Dedifferentiated amniotic fluid mesenchymal stem cell (primary cell): ENCODE data around the gene CLDN1.

Source experiments
- DNase-seq: peaks from one replicate; pipeline ENCODE4 v3.0.0-alpha.2; 2016; ENCODE audit errors: extremely low spot score

CLDN1 gene, protein sequence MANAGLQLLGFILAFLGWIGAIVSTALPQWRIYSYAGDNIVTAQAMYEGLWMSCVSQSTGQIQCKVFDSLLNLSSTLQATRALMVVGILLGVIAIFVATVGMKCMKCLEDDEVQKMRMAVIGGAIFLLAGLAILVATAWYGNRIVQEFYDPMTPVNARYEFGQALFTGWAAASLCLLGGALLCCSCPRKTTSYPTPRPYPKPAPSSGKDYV

DNA sequence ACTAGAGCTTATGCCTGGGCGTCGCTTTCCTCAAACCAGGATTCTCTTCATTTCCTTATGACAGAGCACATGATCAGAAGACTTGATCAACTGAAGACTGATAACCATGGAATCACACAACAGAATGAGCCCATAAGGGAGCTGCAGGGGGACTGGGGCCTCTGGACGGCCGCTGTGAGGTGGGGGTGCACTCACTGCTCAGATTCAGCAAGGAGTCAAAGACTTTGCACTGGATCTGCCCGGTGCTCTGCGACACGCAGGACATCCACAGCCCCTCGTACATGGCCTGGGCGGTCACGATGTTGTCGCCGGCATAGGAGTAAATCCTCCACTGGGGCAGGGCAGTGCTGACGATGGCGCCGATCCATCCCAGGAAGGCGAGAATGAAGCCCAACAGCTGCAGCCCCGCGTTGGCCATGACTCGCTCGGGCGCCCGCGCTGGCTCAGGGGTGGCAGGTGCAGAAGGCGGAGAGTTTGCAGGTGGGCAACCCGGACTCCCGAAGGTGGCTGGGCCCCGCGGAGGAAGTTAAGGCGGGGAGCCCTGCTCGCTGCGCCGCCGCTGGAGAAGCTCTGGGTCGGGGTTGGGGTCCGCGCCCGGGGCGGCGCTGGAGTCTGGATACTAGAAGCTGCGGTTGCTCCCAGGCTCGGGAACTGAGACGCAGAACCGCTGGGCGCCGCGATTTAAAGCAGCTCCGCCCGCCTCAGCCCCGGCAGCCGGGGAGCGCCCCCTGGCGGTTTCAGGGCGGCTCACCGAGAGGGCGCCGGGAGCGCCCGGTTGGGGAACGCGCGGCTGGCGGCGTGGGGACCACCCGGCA, at the start of gene CLDN1:
CLDN1 (minus strand) TSS at position 658 of the 815 bp plus-strand sequence; CDS start at position 418, 240 bp downstream.
- DNase-seq: peak; percentile 75

DNA sequence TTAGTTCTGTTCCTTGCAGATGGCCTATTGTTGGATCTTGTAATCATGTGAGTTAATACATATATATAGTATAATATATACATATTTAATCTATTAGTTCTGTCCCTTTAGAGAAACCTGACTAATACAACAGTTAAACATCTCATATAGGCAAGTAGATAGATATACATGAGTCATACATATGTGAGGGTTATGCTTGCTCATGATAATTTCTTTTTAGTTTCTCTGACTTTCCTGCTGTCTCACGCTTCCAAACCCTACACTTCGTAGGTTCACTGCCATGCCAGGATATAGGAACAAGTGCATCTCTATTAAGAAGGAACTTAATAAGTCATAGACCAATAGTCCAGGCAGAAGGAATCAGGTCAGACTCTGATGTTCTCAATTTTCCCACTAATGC, 48.9 kb upstream of the CLDN1 start:
- DNase-seq: no peak

DNA sequence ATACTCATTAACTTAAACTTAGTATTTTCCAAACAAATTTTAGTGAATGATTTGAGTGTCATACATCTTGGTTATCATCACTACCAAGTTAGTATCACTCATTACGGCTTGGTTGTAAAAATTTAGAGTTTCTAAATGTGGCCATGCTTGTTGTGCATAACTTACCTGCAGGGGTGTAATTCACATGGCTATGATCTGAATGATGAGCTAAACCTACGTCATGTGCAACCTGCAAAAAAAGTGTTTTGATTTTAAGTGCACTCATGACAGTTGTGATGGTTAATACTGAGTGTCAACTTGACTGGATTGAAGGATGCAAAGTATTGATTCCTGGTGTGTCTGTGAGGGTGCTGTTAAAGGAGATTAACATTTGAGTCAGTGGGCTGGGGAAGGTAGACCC, 48.1 kb upstream of the CLDN1 start:
- no peak for DNase-seq

DNA sequence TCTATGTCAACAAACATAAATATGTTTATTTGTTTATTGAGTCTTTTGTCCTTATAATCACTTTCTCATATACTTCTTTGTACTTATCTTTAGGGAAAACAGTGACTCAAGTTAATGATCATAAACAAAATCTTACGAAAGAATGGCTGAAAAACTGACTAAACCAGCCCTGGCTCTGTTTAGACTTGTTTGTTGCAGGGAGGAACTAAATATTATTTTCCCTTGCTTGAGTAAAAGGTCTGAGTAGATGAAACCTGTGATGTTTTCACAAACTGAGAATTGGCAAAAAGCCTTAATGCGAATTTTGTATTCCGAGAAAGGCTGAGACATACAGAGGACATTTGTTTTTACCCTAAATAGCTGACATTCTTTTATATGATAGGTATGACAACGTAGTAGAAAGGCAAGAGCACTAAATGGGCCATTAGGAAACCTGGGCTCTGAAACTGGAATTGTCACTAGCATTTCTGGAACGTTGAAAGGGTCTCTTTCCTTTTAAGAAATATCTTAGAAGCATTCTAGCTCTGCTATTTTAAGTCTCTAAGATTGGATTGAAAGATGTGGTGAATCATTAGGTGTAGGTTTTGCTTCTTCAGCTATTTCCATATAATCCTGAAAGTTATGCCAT, 47.5 kb upstream of the CLDN1 start:
- DNase-seq: no peak

DNA sequence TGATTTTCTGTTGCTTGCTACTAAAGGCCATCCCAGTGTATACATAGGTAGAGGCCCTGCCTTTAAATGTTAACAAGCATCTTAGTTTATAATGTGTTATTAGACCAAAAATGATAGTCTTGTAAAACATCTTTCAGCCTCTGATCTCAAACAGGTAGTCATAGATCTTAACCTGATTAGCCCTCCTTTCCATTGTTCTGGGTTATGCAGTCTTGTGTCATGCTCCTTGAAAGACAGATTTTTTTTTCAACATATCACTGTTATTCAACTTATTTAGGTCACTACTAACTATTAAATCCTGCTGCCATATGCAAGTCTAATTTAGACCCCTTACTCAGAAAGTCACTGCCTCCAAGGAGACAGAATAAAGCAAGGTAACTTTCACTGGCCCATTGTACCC, 46.6 kb upstream of the CLDN1 start:
- DNase-seq: no peak

DNA sequence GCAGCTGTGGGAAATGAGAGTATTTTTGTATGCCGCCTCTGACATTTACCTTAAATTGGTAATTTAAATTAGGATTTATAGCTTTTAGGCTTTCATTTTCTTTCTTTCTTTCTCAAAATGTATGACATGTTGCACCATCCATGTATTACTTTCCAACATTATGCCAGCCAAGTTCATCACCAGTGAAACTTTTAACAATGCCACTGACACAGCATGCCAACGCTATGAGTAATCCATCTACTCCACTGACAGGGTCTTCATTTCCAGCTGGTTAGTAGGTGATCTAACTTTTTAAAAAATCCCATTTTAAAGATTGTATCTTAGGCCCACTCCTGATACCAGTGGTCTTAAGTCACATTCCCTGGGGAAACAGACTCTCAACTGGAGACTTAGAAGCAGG, 43.9 kb upstream of the CLDN1 start:
- DNase-seq: no peak

DNA sequence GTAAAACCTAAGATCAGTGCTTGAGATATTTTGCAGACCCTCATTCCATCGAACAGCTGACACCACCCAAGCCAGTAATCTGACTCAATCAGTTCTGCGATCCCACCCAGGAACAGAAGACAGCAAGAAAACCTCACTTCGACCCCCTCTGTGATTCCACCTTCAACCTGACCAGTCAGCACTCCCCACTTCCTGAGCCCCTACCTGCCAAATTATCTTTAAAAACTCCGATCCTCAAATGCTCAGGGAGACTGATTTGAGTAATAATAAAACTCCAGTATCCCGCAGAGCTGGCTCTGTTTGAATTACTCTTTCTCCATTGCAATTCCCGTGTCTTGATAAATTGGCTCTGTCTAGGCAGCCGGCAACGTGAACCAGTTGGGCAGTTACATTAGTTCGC, 40.0 kb upstream of the CLDN1 start:
- no peak for DNase-seq

DNA sequence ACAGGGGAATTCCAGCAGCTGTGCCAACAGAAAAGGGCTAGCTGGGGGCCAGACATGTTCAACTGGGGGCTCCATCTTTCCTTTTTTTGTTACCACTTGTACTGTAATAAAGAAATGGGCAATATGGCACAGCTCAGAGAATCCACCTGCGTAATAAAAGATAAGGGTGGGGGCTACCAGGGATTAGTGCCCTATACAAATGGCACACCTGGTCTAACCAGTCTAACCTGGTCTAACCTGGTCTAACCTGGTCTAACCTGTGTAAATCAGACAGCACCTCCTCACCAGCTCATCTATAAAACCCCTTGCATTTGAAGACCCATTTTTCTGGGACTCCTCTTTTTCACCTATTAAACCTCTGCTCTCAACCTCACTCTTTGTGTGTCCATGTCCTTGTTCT, 39.5 kb upstream of the CLDN1 start:
- DNase-seq: no peak

DNA sequence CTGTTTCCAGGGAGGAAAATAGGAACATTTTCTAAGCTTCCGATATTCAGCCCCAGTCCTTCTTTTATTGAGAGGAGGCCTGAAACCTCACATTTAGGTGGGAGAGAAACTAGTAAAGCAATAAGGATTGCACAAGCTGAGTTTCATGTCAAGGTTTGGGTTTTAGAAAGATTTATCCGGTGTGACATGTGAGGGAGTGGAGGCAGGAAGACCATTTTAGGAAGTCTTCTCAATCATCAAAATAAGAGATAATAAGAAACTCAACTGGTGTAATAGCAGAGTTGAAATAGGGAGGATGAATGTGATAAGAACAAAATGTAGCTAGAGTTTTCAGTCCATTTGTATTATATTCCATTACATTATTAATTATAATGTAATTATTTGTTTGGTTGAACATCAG, 38.0 kb upstream of the CLDN1 start:
- DNase-seq: no peak

DNA sequence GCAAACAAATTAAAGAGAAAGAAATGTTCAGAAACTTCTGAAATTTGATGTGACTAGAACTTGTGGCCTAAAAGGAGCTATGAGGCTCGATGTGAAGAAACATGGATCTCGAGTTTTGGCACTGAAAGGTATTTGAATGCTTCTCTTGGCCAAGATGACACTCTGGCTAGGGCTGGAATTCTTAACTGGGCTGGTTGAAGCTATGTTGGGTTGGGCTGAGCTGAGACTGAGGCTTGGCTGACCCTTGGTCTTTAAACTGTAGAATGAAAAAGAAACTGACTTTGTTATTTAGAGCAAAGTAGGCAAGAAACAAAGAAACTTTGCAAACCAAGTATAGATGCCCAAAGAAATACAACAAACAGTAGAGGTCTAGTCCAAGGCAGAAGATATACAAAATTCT, 37.6 kb upstream of the CLDN1 start:
- DNase-seq: no peak

DNA sequence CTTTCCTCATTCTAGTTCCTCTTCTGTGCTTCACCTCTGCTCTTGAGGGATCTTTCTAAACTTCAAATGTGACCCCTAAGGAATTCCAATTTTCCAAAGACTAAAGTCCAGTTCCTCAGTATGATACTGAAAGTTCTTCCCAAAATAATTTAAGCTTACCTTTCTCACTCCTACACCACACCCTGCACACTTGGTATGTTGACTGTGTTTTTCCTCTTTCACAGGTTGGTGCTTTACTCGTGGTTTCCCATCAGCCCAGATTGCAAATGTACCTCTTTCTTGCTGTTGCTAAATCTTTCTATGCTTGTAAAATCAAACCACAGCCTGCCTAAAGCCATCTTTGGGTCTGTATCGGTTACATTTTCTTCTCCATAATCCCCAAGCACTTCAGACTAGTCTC, 35.2 kb upstream of the CLDN1 start:
- DNase-seq: no peak

DNA sequence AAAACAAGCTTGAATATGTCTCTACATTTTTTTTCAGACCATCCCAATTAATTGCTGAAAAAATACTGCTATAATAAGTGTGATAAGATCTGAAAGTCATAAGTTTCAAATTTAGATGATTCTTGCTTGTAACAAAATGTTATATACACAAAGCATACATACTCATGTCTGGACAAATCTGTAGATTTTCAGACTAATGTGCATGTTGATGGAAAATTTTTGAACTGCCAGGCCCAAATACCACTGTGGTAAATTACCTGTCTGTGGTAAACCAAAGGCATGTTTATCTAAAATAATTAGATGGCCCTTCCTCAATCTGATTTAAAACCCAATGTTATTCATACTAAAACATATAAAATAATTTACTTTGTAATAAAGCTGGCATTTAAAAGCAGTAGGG, 34.0 kb upstream of the CLDN1 start:
- no peak for DNase-seq

DNA sequence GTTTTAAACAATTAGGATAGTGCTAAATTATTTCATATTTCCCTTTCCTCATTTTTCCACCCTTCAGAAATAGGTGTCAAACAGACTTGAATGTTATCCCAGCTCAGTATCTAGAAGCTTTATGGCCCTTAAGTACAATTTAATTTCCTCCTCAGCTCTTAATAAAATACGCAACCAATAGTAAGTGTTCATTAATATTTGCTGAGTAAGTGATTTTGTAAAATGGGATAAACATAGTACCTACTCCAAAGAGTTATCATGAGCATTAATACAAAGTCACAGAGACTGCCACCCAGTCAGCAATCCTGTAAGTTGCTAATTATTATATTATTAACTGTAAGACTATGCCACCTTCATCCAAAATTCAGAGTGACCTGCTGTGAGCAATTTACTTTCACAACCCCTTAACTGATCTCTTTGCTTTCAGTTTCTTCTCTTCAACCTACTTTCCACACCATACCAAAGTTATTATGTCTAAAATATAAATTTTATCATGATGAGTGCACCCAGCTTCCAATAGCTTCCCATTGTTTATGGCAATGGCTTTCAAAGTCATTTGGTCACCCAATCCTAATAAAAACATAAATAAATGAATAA, 30.7 kb upstream of the CLDN1 start:
- DNase-seq: no peak

DNA sequence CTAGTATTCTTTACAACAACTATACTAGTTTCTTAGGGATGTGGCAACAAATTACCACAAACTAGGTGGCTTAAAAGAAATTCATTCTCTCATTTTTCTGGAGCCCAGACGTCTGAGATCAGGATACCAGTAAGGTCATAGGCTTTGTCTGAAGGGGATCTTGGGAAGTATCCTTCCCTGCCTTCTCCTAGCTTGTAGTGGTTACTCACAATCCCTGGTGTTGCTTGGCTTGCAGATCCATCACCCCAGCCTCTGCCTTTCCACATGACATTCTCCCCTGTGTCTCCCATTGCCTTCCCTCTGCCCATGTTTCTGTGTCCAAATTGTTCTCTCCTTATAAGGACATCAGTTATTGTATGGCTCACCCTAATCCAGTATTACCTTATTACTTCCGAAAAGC, 24.3 kb upstream of the CLDN1 start:
- no peak for DNase-seq

DNA sequence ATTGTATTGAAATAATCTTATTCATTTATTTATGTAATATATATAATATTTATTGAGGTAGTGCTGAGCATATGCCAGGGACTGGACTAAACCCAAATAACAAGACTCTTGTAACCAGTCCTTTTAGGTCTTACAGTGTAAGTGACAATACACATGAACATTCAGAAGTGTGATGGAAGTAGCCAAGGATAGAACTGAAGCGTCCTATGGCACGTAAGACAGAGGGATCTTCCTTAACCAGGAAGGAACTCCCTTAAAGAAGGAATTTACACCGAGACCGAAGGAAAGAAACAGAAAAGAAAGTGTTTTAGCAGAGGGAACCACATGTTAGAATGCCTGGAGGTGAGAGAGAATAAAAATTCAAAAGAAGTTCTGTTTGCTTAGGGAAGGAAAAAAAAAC, 23.6 kb upstream of the CLDN1 start:
- DNase-seq: no peak

DNA sequence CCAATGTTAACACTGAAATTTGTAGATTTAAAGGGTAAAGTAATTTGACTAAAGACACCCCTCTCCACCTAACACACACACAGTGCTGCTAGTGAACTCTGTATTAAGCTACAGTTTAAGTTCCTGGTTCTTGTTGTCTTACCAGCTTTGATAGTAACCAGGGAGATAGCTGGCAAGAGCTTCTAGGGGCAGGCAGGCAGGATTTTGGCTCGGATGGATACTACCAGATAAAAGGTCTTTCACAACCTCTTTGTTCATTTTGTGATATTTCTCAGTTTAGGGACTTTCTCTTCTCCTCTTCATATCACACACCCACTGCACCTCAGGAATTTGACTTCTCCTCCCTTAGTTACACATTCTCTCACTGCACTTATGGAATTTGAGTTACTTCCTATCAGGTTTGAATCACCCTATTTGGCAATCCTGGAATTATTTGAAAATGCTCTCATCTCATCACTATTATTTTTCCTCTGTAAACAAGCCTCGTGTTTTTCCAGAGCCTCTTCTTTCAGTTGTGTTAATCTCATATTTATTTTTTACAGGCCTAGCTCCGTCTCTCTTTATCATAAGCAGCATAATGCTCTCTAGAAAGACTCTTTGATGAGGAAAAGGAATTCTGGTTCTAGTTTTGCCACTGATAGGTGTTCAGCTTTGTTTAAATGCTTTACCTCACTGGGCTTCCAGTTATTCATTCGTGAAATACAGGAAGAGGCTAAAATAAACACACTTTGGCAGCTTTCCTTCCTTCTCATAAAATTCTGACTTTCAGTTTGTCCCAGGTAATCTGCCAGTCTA, 23.0 kb upstream of the CLDN1 start:
- peak; percentile 91 for DNase-seq

DNA sequence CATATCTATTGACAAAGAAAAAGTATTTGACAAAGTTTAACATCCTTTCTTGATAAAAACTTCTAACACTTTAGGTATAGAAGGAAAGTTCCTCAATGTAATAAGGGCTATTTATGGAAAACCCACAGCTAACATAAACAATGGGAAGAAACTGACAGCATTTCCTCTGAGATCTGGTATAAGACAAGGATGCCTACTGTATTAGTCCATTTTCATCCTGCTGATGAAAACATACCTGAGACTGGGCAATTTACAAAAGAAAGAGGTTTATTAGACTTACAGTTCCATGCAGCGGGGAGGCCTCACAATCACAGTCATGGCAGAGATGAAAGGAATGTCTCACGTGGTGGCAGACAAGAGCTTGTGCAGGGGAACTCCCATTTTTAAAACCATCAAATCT, 17.8 kb upstream of the CLDN1 start:
- DNase-seq: no peak

DNA sequence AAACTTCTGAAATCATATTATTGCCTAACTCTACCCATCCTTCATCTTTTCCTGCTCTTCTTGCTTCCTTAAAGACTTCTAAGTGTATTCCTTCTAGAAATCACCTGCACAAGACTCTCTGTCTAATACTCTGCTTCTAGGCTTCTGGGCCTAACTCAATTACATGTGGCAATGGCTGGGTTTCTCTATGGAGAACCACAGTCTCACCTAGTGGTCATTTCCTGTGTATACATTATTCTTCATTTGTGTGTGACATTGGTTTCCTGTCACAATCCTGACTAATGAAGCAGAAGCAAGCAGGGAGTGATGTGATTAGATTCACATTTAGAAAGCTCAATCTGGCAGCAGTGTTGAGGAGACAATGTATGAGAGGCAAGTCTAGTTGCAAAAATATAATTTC, 16.9 kb upstream of the CLDN1 start:
- no peak for DNase-seq

DNA sequence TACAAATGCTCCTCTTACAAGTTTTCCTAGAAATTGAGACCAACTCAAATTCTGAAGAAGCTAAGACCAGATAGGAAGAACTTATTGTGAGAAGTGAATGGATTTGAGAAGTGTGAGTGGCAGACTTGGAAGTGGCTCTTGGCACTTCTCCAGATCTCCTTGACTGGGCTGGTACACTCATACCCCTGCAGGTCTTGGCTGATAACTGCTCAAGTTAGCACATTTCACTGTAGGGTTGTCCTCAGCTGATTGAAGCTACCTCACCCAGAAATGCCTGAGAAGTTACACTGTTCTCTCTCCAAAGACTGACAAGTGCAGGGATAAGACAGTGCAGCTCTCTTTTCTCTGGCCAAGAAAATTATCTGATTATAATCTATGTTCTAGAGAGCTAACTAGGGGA, 16.5 kb upstream of the CLDN1 start:
- no peak for DNase-seq

DNA sequence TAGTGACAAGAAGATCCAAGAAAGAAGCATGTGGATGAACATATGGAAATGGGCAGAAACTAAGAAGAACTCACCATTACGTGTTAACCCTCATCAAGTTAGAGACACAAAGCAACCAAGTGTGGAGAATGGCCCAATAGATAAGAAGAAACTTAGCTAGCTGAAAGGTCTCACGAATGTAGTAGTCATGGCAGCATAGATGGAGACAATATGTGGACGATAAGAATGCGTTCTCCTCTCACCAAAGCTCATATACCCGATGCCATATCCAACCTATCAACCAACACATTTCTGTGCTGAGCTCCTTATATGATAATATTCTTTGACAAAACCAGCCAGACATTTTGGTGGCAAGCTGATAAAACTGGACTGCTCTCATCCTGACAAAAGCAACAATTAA, 15.1 kb upstream of the CLDN1 start:
- no peak for DNase-seq

DNA sequence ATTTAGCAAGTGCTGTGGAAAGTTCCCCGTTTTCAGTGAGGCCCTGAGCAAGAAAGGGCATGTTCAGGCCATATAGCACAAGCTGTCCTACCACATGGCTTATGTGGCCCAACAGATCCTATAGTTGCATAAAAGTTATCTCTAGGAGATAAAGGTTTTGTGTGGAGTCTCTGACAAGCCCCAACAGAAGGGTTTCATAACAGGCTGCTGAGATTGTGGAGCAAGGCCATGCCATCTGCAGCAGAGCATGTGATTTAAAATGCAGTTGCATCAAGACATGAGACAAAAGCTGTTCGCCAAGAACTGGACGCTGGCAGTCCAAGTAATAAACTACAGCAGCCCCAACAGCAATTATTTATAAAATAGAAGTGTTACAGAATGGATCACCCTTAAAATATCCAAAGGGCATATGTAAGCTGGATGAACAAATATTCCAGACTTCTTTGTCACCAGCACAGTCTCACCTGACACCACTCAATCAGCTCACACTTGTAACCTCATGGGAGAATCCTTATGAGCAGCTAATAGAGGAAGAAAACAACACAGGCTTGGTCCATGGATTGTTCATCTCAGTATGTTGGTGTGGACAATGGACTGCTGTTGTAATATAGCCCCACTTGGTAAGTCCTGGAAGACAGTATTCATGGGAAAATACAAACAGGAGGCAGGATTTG, 14.4 kb upstream of the CLDN1 start:
- no peak for DNase-seq
